ENCODE data around the gene C14orf39.
"Not testable (repeated sequence)": the region's sequence is repeated elsewhere in the genome, so short reads cannot be mapped to it uniquely, and the experiment has no call there.

The C14orf39 gene

DNA sequence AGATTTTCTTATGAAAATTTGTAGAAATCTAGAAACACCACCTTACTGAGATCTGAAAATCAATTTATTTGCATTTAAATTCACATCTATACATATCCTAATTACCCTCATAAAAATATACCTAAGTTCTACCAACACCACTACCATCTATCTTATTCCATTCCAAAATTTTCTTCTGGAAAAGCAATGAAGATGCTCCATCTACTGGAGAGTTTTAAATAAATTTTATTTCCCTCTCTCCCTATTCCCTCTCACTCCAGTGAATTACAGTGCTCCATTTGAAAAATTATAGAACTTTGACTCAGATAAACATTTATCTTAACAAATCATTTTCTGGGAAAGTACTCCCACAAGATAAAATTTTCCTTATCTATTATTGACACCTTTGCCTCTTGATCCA lies 2.3 kb upstream of the C14orf39 start:
- DNase-seq = no peak

GRCh38 chr14:60487211-60487610 lies 1.3 kb upstream of the C14orf39 start:
- no peak for DNase-seq

GRCh38 chr14:60485057-60485597 lies 736 bp downstream of the C14orf39 start:
- DNase-seq = no peak

DNA sequence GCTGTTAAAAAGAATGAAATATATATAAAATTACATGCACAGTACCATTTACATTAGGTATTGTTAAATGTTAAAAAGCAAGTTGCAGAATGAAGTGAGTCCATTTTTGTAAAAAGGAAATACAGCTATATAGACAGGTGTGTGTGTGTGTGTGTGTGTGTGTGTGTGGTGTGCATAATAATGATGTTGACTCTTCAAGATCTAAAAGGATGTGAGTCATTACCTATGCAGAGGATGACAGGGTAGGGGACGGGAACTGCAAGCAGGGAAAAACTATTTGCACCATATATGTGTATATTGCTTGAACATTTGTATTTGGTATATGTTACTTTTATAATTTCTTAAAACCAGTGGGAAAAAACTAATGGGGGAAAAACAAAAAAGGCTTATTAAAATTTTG lies 3.1 kb downstream of the C14orf39 start:
- no peak for DNase-seq

DNA sequence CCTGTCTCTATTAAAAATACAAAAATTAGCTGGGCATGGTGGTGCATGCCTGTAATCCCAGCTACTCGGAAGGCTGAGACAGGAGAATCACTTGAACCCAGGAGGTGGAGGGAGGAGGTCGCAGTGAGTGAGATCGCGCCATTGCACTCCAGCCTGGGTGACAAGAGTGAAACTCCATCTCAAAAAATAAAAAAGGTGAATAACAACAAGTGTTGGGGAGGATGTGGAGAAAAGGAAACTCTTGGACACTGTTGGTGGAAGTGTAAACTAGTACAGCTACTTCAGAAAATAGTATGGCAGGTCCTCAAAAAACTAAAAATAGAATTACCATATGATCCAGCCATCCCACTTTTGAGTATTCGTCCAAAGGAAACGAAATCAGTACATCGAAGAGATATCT lies 5.6 kb downstream of the C14orf39 start:
- not testable (repeated sequence) for DNase-seq

GRCh38 chr14:60455875-60456274 lies 30.0 kb downstream of the C14orf39 start:
- DNase-seq = no peak

GRCh38 chr14:60430276-60430675 lies 55.6 kb downstream of the C14orf39 start:
- DNase-seq = no peak

- no peak for DNase-seq
Measured at GRCh38 chr14:60420050-60420449, 65.8 kb downstream of the C14orf39 start.

- not testable (repeated sequence) for DNase-seq
Measured at GRCh38 chr14:60397550-60397949, 88.3 kb downstream of the C14orf39 start.

GRCh38 chr14:60396718-60397343 lies 89.0 kb downstream of the C14orf39 start:
- DNase-seq = no peak

Measured in activated CD4-positive, alpha-beta T cell treated with anti-CD3 and anti-CD28 coated beads, Interleukin-2, amount 50 U/mL, for 48 hours (primary cell).